ENCODE data around the gene SDF2L1. TPM values are rescaled to one million over a fixed set of nuclear protein-coding genes. Genes with fewer than 3 reads are reported as not detected.

Gene SDF2L1
- total and polyA plus RNA-seq, 2 of the 13 experiments (the other 11 are each of a cell fraction or from before 2014, with no cell fraction given) = 18.0 to 57.4 TPM

DNA sequence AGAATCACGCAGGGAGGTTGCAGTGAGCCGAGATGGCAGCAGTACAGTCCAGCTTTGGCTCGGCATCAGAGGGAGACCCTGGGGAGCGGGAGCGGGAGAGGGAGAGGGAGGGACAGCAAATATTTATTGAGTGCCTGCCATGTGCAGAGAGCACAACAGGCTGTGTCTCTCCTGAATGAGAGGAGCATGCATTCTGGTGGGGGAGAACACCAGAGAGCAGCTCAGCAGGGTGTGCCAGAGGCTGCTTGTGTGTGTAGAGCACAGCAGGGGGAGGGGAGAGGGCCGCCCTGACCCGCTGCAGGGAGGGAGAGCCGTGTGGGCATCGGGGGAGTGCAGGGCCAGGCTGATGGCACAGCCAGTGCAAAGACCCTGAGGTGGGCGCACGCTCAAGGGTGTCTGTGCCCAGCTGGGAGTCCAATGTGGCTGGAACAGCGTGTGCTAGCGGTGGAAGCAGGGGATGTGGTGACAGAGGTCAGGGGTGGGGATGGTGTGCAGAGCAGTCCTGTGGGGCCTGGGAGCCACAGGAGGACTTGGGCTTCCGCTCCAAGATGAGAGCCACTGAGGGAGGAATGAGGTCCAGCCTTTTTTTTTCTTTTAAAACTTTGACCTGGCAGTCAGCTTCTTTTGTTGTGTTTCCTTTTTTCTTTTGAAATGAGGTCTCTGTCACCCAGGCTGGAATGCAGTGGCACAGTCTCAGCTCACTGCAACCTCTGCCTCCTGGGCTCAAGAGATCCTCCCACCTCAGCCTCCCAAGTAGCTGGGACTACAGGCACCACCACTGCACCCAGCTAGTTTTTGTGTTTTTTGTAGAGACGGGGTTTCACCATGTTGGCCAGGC lies 35.7 kb downstream of the SDF2L1 start (continued):
- TF ChIP-seq DPF2 (CRISPR knock-in tag; IDR thresholded peaks at IDR 0.05; ENCODE audit: borderline replicate concordance, low read depth) (peak; percentile 60), ZNF432 (CRISPR knock-in tag; IDR thresholded peaks at IDR 0.05; ENCODE audit: borderline replicate concordance) (no peak), MTA3 (CRISPR knock-in tag; IDR thresholded peaks at IDR 0.05) (no peak), ZNF383 (CRISPR knock-in tag; IDR thresholded peaks at IDR 0.05; ENCODE audit: borderline replicate concordance) (no peak), TMF1 (CRISPR knock-in tag; IDR thresholded peaks at IDR 0.05; ENCODE audit: low read depth) (no peak), ZNF24 (IDR thresholded peaks at IDR 0.05) (no peak), RARG (CRISPR knock-in tag; IDR thresholded peaks at IDR 0.05; ENCODE audit: low read depth) (no peak), ZNF556 (CRISPR knock-in tag; IDR thresholded peaks at IDR 0.05; ENCODE audit: borderline replicate concordance) (peak; percentile 55; the same call in 1 of the 2 replicates), YEATS4 (CRISPR knock-in tag; IDR thresholded peaks at IDR 0.05; ENCODE audit: borderline replicate concordance) (peak; percentile 44; the same call in 1 of the 2 replicates), ZBTB21 (CRISPR knock-in tag; IDR thresholded peaks at IDR 0.05) (no peak), ZNF747 (CRISPR knock-in tag; IDR thresholded peaks at IDR 0.05; ENCODE audit: borderline replicate concordance) (0 out of 2 replicates have a peak, but pooled peaks have one; percentile 36), RCOR2 (CRISPR knock-in tag; IDR thresholded peaks at IDR 0.05) (no peak), ZNF282 (IDR thresholded peaks at IDR 0.05; ENCODE audit: partially characterized antibody) (peak; percentile 86), CBX1 (IDR thresholded peaks at IDR 0.05; ENCODE audit: low read depth) (no peak), REPIN1 (CRISPR knock-in tag; IDR thresholded peaks at IDR 0.05; ENCODE audit: borderline replicate concordance, low read depth) (peak; percentile 83), FOXK1 (CRISPR knock-in tag; IDR thresholded peaks at IDR 0.05; ENCODE audit: borderline replicate concordance, low read depth) (0 out of 2 replicates have a peak, but pooled peaks have one; percentile 28), TCF7L2 (IDR thresholded peaks at IDR 0.05; ENCODE audit: low read depth, low read length) (no peak), CAMTA2 (CRISPR knock-in tag; IDR thresholded peaks at IDR 0.05; ENCODE audit: borderline replicate concordance) (no peak), IKZF1 (IDR thresholded peaks at IDR 0.05) (no peak), PAWR (CRISPR knock-in tag; IDR thresholded peaks at IDR 0.05; ENCODE audit: borderline replicate concordance) (no peak), RORA (CRISPR knock-in tag; IDR thresholded peaks at IDR 0.05) (no peak), ZNF350 (CRISPR knock-in tag; IDR thresholded peaks at IDR 0.05; ENCODE audit: borderline replicate concordance, low read depth) (peak; percentile 28; the same call in 1 of the 2 replicates)
- TF ChIP-seq, protein P1, sequence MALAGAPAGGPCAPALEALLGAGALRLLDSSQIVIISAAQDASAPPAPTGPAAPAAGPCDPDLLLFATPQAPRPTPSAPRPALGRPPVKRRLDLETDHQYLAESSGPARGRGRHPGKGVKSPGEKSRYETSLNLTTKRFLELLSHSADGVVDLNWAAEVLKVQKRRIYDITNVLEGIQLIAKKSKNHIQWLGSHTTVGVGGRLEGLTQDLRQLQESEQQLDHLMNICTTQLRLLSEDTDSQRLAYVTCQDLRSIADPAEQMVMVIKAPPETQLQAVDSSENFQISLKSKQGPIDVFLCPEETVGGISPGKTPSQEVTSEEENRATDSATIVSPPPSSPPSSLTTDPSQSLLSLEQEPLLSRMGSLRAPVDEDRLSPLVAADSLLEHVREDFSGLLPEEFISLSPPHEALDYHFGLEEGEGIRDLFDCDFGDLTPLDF (CRISPR knock-in tag; IDR thresholded peaks at IDR 0.05) = no peak
- TF ChIP-seq, protein P2, sequence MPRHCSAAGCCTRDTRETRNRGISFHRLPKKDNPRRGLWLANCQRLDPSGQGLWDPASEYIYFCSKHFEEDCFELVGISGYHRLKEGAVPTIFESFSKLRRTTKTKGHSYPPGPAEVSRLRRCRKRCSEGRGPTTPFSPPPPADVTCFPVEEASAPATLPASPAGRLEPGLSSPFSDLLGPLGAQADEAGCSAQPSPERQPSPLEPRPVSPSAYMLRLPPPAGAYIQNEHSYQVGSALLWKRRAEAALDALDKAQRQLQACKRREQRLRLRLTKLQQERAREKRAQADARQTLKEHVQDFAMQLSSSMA (CRISPR knock-in tag; IDR thresholded peaks at IDR 0.05) = 0 out of 2 replicates have a peak, but pooled peaks have one; percentile 28
- TF ChIP-seq, protein P3, sequence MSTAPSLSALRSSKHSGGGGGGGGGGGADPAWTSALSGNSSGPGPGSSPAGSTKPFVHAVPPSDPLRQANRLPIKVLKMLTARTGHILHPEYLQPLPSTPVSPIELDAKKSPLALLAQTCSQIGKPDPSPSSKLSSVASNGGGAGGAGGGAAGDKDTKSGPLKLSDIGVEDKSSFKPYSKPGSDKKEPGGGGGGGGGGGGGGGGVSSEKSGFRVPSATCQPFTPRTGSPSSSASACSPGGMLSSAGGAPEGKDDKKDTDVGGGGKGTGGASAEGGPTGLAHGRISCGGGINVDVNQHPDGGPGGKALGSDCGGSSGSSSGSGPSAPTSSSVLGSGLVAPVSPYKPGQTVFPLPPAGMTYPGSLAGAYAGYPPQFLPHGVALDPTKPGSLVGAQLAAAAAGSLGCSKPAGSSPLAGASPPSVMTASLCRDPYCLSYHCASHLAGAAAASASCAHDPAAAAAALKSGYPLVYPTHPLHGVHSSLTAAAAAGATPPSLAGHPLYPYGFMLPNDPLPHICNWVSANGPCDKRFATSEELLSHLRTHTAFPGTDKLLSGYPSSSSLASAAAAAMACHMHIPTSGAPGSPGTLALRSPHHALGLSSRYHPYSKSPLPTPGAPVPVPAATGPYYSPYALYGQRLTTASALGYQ (CRISPR knock-in tag; IDR thresholded peaks at IDR 0.05) = no peak
